ENCODE results near the gene VCPKMT. TPM values are rescaled to one million over a fixed set of nuclear protein-coding genes. Genes with fewer than 3 reads are reported as not detected.

The VCPKMT gene
- total RNA-seq: 3.2 TPM
- long read RNA-seq, partial matches to known transcripts: 0 of 1 reads
- long read RNA-seq, other reads (novel, unspliced or antisense): 0 of 1 reads

GRCh38 chr14:50116181-50116956 lies at the start of gene VCPKMT:
Gene VCPKMT, minus strand, starts transcription at chr14:50116572. Its CDS starts 20 bp downstream, at chr14:50116552.
- peak; percentile 100 for ATAC-seq
- intact Hi-C loops (cut with DNase I): no loop called here

GRCh38 chr14:50156111-50156510 lies 39.7 kb upstream of the VCPKMT start:
- intact Hi-C loops (cut with DNase I): no loop called here
- ATAC-seq: no peak
- DNase-seq (ENCODE audit: missing footprints): no peak

More at GRCh38 chr14:50116181-50116956, at the start of gene VCPKMT:
- peak; percentile 99 for DNase-seq (ENCODE audit: missing footprints)

- ATAC-seq (no peak), DNase-seq (ENCODE audit: missing footprints) (no peak)
These were observed 32.4 kb upstream of the VCPKMT start for GRCh38 chr14:50148799-50149198.

GRCh38 chr14:50139192-50139591 lies 22.8 kb upstream of the VCPKMT start:
- intact Hi-C loops (cut with DNase I): no loop called here
- DNase-seq (ENCODE audit: missing footprints) (no peak), ATAC-seq (no peak)

More at GRCh38 chr14:50148799-50149198, 32.4 kb upstream of the VCPKMT start:
- intact Hi-C loops (cut with DNase I): no loop called here

- ATAC-seq: no peak
- intact Hi-C loops (cut with DNase I): no loop called here
- no peak for DNase-seq (ENCODE audit: missing footprints)
These were observed 11.4 kb upstream of the VCPKMT start for GRCh38 chr14:50127802-50128201.

GRCh38 chr14:50123062-50123461 lies 6.7 kb upstream of the VCPKMT start:
- no peak for DNase-seq (ENCODE audit: missing footprints)
- no peak for ATAC-seq
- intact Hi-C loops (cut with DNase I): no loop called here

GRCh38 chr14:50122291-50122690 lies 5.9 kb upstream of the VCPKMT start:
- DNase-seq (ENCODE audit: missing footprints): no peak
- no peak for ATAC-seq
- intact Hi-C loops (cut with DNase I): no loop called here

- DNase-seq (ENCODE audit: missing footprints) (no peak), ATAC-seq (no peak)
These were observed 5.1 kb upstream of the VCPKMT start for GRCh38 chr14:50121486-50121885.

GRCh38 chr14:50117456-50117855 lies 1.1 kb upstream of the VCPKMT start:
- intact Hi-C loops (cut with DNase I): no loop called here

More at GRCh38 chr14:50121486-50121885, 5.1 kb upstream of the VCPKMT start:
- intact Hi-C loops (cut with DNase I): no loop called here

GRCh38 chr14:50116966-50117365 lies 594 bp upstream of the VCPKMT start:
- ATAC-seq (no peak), DNase-seq (ENCODE audit: missing footprints) (no peak)
- intact Hi-C loops (cut with DNase I): no loop called here

More at GRCh38 chr14:50117456-50117855, 1.1 kb upstream of the VCPKMT start:
- ATAC-seq: no peak
- no peak for DNase-seq (ENCODE audit: missing footprints)

GRCh38 chr14:50113381-50114035 lies 2.9 kb downstream of the VCPKMT start:
- intact Hi-C loops (cut with DNase I): no loop called here
- no peak for ATAC-seq
- no peak for DNase-seq (ENCODE audit: missing footprints)

- ATAC-seq (no peak), DNase-seq (ENCODE audit: missing footprints) (no peak)
- intact Hi-C loops (cut with DNase I): no loop called here
These were observed 5.9 kb downstream of the VCPKMT start for GRCh38 chr14:50110323-50111037.

- DNase-seq (ENCODE audit: missing footprints) (no peak), ATAC-seq (no peak)
- intact Hi-C loops (cut with DNase I): loop anchor here (5.0 kb wide), 2 partner anchors 107 to 242 kb away; no protein-coding TSS in a partner anchor
These were observed 7.0 kb downstream of the VCPKMT start for GRCh38 chr14:50109342-50109741.

GRCh38 chr14:50107850-50108249 lies 8.5 kb downstream of the VCPKMT start:
- ATAC-seq: no peak
- intact Hi-C loops (cut with DNase I): loop anchor here (5.0 kb wide), 2 partner anchors 106 to 241 kb away; no protein-coding TSS in a partner anchor
- no peak for DNase-seq (ENCODE audit: missing footprints)

- no peak for DNase-seq (ENCODE audit: missing footprints)
- intact Hi-C loops (cut with DNase I): loop anchor here (5.0 kb wide), 2 partner anchors 104 to 239 kb away; no protein-coding TSS in a partner anchor
- no peak for ATAC-seq
These were observed 10.2 kb downstream of the VCPKMT start for GRCh38 chr14:50106178-50106577.

GRCh38 chr14:50103558-50103957 lies 12.8 kb downstream of the VCPKMT start:
- intact Hi-C loops (cut with DNase I): no loop called here
- DNase-seq (ENCODE audit: missing footprints) (no peak), ATAC-seq (no peak)

- intact Hi-C loops (cut with DNase I): no loop called here
- no peak for DNase-seq (ENCODE audit: missing footprints)
- no peak for ATAC-seq
These were observed 15.0 kb downstream of the VCPKMT start for GRCh38 chr14:50101417-50101816.

- DNase-seq (ENCODE audit: missing footprints) (no peak), ATAC-seq (no peak)
- intact Hi-C loops (cut with DNase I): no loop called here
These were observed 15.6 kb downstream of the VCPKMT start for GRCh38 chr14:50100805-50101204.

GRCh38 chr14:50099335-50099734 lies 17.0 kb downstream of the VCPKMT start:
- DNase-seq (ENCODE audit: missing footprints) (no peak), ATAC-seq (no peak)
- intact Hi-C loops (cut with DNase I): no loop called here
